Large intestine (tissue), 3 donors: ENCODE measurements around the gene APRT. TPM values are rescaled to one million over a fixed set of nuclear protein-coding genes. Genes with fewer than 3 reads are reported as not detected.
A peak's percentile ranks its signal among the peaks of the same experiment; 100 is the strongest.
"Not testable (repeated sequence)": the region's sequence is repeated elsewhere in the genome, so short reads cannot be mapped to it uniquely, and the experiment has no call there.

Experiments
- DNase-seq, 2 donors: peaks; one replicate each; pipeline versions ENCODE4 v3.0.0 to v3.0.0-alpha.2; 2013
- H3K27ac ChIP-seq: one replicate; pipeline ENCODE4 v1.5.1; 2013; ENCODE audit warnings: low read length
- H3K27me3 ChIP-seq: 2 replicates; pipeline ENCODE4 v1.6.1; 2013; ENCODE audit warnings: low read length; ENCODE audit not compliant: control insufficient read depth, insufficient read depth
- H3K36me3 ChIP-seq: 2 replicates; pipeline ENCODE4 v1.6.1; 2013; ENCODE audit warnings: low read length; ENCODE audit not compliant: control insufficient read depth, insufficient read depth
- H3K4me1 ChIP-seq: one replicate; pipeline ENCODE4 v1.6.1; 2013; ENCODE audit warnings: low read length; ENCODE audit not compliant: control insufficient read depth, insufficient read depth
- H3K4me3 ChIP-seq: one replicate; pipeline ENCODE4 v1.5.1; 2013; ENCODE audit warnings: low read length
- H3K9me3 ChIP-seq: one replicate; pipeline ENCODE4 v1.6.1; 2013; ENCODE audit warnings: mild to moderate bottlenecking, low read depth, low read length, moderate library complexity; ENCODE audit not compliant: control insufficient read depth
- WGBS: methylation state at CpG from one replicate; pipeline ENCODE4 v1.1.5; 2013; ENCODE audit warnings: low lambda C conversion rate; ENCODE audit not compliant: insufficient coverage; 5-methylcytosine and 5-hydroxymethylcytosine counted together
- polyA plus RNA-seq: library from polyadenylated mRNA; unstranded; fragments of 120-200 nt; gene quantifications from one replicate; pipeline ENCODE4 v1.2.1, GENCODE V29; 2013

APRT gene
- polyA plus RNA-seq, 1 donor: 117 TPM

GRCh38 chr16:88771781-88772180 lies 39.9 kb downstream of the APRT start:
- not testable (repeated sequence) for DNase-seq, H3K36me3 ChIP-seq, H3K9me3 ChIP-seq, H3K4me3 ChIP-seq, H3K27ac ChIP-seq, H3K27me3 ChIP-seq
- WGBS: no CpG with 5 or more reads among the region's 23 CpGs
- peaks cover 63% of the 10 kb centered on the region for H3K4me1 ChIP-seq

- no CpG with 5 or more reads among the region's 19 CpGs for WGBS
- H3K4me3 ChIP-seq: peak overlapping the region; percentile 36
- H3K27ac ChIP-seq: peak overlapping the region; percentile 84
- no peaks in the 10 kb centered on the region for H3K27me3 ChIP-seq
- peaks cover 63% of the 10 kb centered on the region for H3K4me1 ChIP-seq
- no peak for DNase-seq
- no peaks in the 10 kb centered on the region for H3K36me3 ChIP-seq
- H3K9me3 ChIP-seq: peaks cover 9% of the 10 kb centered on the region
Observed at GRCh38 chr16:88771294-88771772, 40.4 kb downstream of the APRT start.

- Histone ChIP-seq H3K27me3 (no peaks in the 10 kb centered on the region), H3K27ac (peak overlapping the region; percentile 84), H3K4me3 (peak overlapping the region; percentile 36), H3K4me1 (peaks cover 63% of the 10 kb centered on the region), H3K9me3 (peaks cover 6% of the 10 kb centered on the region), H3K36me3 (peaks cover 2% of the 10 kb centered on the region)
- no CpG with 5 or more reads among the region's 41 CpGs for WGBS
- peak; percentile 90 to 94 for DNase-seq
Observed at GRCh38 chr16:88770461-88771293, 41.1 kb downstream of the APRT start.

- no CpG with 5 or more reads among the region's 30 CpGs for WGBS
- peaks cover 2% of the 10 kb centered on the region for H3K36me3 ChIP-seq
- peak overlapping the region; percentile 36 for H3K4me3 ChIP-seq
- peak overlapping the region; percentile 84 for H3K27ac ChIP-seq
- no peaks in the 10 kb centered on the region for H3K27me3 ChIP-seq
- DNase-seq: peak; percentile 58 to 73
- H3K9me3 ChIP-seq: peaks cover 6% of the 10 kb centered on the region
- peaks cover 63% of the 10 kb centered on the region for H3K4me1 ChIP-seq
Observed at GRCh38 chr16:88769617-88770460, 41.9 kb downstream of the APRT start.

- Histone ChIP-seq H3K9me3 (peaks cover 6% of the 10 kb centered on the region), H3K27me3 (no peaks in the 10 kb centered on the region), H3K4me1 (peaks cover 55% of the 10 kb centered on the region), H3K36me3 (peaks cover 2% of the 10 kb centered on the region), H3K4me3 (no peak overlapping the region), H3K27ac (no peak overlapping the region)
- peak in 1 of 2 donors; percentile 37 for DNase-seq
- WGBS: no CpG with 5 or more reads among the region's 24 CpGs
Observed at GRCh38 chr16:88768071-88768783, 43.5 kb downstream of the APRT start.

- Histone ChIP-seq H3K4me1 (peaks cover 50% of the 10 kb centered on the region), H3K27ac (no peak overlapping the region), H3K9me3 (peaks cover 6% of the 10 kb centered on the region), H3K27me3 (no peaks in the 10 kb centered on the region), H3K36me3 (peaks cover 2% of the 10 kb centered on the region), H3K4me3 (no peak overlapping the region)
- no peak for DNase-seq
- no CpG with 5 or more reads among the region's 12 CpGs for WGBS
Observed at GRCh38 chr16:88767546-88768070, 44.1 kb downstream of the APRT start.

- no peak overlapping the region for H3K27ac ChIP-seq
- no CpG with 5 or more reads among the region's 11 CpGs for WGBS
Observed at GRCh38 chr16:88766975-88767374, 44.8 kb downstream of the APRT start.

GRCh38 chr16:88764913-88765349 lies 46.8 kb downstream of the APRT start:
- H3K27me3 ChIP-seq: no peaks in the 10 kb centered on the region
- H3K36me3 ChIP-seq: peaks cover 2% of the 10 kb centered on the region
- peaks cover 3% of the 10 kb centered on the region for H3K9me3 ChIP-seq
- no CpG with 5 or more reads among the region's 9 CpGs for WGBS
- DNase-seq: no peak
- H3K27ac ChIP-seq: no peak overlapping the region
- H3K4me1 ChIP-seq: peaks cover 38% of the 10 kb centered on the region
- H3K4me3 ChIP-seq: no peak overlapping the region

More at GRCh38 chr16:88766975-88767374, 44.8 kb downstream of the APRT start:
- Histone ChIP-seq H3K9me3 (peaks cover 6% of the 10 kb centered on the region), H3K27me3 (no peaks in the 10 kb centered on the region), H3K4me3 (no peak overlapping the region), H3K36me3 (peaks cover 2% of the 10 kb centered on the region), H3K4me1 (peaks cover 46% of the 10 kb centered on the region)
- no peak for DNase-seq

GRCh38 chr16:88764080-88764479 lies 47.6 kb downstream of the APRT start:
- Histone ChIP-seq H3K9me3 (peaks cover 8% of the 10 kb centered on the region), H3K4me3 (no peak overlapping the region), H3K36me3 (peaks cover 2% of the 10 kb centered on the region), H3K27me3 (no peaks in the 10 kb centered on the region), H3K27ac (no peak overlapping the region), H3K4me1 (peaks cover 35% of the 10 kb centered on the region)
- DNase-seq: no peak
- no CpG with 5 or more reads among the region's 19 CpGs for WGBS
